Measurements from ENCODE around the gene FSTL4.

GRCh38 chr5:133562554-133562953 is 49.8 kb downstream of the FSTL4 start:
- no peak for TF ChIP-seq CTCF (IDR thresholded peaks at IDR 0.05; ENCODE audit: poor library complexity, severe bottlenecking)
- no peak for TF ChIP-seq POLR2AphosphoS5 (IDR thresholded peaks at IDR 0.05)
- no peak for TF ChIP-seq MXI1 (conservative IDR thresholded peaks at IDR 0.05; ENCODE audit: poor library complexity, severe bottlenecking)
- TF ChIP-seq EZH2 (IDR thresholded peaks at IDR 0.05; ENCODE audit: borderline replicate concordance, insufficient read depth, low read length, poor library complexity, severe bottlenecking), result no peak
- TF ChIP-seq REST (IDR thresholded peaks at IDR 0.05; ENCODE audit: borderline replicate concordance), result no peak
- TF ChIP-seq SMC3 (conservative IDR thresholded peaks at IDR 0.05; ENCODE audit: poor library complexity), result no peak

All from neural cell (in vitro differentiated cells).